ENCODE measurements around the gene KLF9.
"Not testable (repeated sequence)": the region's sequence is repeated elsewhere in the genome, so short reads cannot be mapped to it uniquely, and the experiment has no call there.

KLF9 gene

DNA sequence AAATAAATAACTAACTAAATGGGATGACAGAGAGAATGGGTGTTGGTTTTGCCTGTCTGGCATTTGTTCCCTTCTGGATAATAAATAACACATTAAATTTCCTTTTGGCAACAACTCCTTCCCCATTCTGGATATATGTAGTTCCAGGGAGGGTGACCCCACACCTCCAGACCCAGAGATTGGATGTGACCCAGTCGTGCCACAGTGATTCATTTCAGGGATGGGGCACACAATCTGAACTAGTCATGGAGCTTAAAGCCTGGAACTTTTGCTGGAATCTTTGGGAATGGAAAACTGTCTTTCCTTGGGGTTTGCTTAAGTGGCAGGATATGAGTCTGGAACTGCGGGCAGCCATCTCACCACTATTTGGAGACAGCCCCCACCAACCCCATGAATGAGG lies 11.3 kb downstream of the KLF9 start:
- no peak for DNase-seq

- DNase-seq: no peak
Observed at GRCh38 chr9:70402213-70402612, 12.2 kb downstream of the KLF9 start.

- DNase-seq: not testable (repeated sequence)
Observed at GRCh38 chr9:70401241-70401640, 13.2 kb downstream of the KLF9 start.

- DNase-seq: no peak
Observed at GRCh38 chr9:70400107-70400892, 14.2 kb downstream of the KLF9 start.

DNA sequence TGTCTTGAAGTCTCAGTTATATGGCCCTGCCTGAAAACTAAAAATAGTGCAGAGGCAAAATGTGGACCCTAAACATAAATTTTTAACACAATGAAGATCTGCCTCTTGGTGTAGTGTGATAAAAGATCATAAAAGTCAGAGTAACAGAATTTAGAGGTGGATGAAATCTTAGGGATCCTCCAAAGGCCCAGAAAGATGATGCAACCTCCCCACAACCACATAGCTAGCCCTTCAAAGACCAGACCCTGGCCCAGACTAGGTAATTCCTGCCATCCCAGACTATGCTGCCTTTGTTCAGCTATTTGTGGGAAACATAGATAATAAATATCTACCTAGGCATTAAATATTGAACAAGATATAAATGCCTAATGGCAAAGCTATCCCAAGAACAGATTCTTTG lies 15.3 kb downstream of the KLF9 start:
- no peak for DNase-seq

GRCh38 chr9:70398145-70398556 lies 16.3 kb downstream of the KLF9 start:
- DNase-seq: no peak

GRCh38 chr9:70395652-70396051 lies 18.8 kb downstream of the KLF9 start:
- no peak for DNase-seq

DNA sequence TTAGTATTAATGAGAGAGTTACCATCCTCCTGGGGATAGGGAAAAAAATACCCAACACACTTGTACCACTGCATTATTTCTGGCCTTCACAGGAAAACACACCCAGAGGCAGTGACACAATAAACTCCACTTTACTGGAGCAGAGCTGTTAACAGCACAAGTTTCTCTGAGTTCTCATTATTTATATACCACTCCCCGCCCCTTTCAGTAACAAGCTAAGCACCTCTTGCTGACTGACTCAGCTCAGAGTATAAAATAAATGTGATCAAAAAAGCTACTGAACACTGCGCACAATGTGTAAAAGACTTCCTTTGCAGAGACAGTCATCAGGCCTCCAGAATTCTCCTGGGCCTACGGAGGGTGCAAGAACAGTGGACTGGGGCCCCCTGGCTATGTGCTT lies 21.6 kb downstream of the KLF9 start:
- DNase-seq: no peak

DNA sequence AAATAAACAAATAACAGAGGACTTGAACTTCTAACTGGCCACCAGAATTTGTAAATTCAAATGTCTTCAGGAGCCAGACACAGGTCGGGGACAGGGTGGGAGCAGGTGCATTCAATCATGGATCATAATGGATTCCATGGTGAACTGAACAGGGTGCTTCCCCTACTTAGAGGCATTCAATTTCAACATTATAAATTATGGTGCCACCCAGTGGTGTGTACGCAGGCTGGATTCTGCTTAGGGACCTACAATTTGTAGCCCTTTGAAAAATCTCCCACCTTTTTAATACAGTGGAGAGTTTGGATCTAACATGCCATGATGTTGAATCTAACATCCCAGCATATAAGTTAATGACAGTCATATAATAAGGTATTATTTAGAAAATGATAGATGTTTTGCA lies 22.3 kb downstream of the KLF9 start:
- DNase-seq: no peak

DNA sequence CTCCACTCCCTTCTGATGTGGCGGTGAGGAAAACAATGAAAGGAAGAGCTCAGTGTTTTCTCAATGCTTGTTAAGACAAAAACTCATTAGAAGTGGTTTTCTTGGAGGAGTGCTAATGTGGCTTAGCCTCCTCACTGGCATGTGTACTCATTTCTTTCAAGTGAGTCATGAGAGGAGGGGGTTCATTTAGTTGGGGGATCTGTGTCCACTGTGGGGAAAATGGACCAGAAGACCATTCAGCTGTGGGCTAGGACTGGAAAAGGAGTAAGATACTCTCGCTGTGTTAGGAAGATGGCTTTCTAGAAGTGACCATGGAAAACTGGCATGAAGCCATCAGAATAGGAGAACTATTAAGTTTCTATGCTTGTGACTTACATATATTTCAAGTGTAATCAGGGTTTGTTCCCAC lies 23.5 kb downstream of the KLF9 start:
- no peak for DNase-seq

DNA sequence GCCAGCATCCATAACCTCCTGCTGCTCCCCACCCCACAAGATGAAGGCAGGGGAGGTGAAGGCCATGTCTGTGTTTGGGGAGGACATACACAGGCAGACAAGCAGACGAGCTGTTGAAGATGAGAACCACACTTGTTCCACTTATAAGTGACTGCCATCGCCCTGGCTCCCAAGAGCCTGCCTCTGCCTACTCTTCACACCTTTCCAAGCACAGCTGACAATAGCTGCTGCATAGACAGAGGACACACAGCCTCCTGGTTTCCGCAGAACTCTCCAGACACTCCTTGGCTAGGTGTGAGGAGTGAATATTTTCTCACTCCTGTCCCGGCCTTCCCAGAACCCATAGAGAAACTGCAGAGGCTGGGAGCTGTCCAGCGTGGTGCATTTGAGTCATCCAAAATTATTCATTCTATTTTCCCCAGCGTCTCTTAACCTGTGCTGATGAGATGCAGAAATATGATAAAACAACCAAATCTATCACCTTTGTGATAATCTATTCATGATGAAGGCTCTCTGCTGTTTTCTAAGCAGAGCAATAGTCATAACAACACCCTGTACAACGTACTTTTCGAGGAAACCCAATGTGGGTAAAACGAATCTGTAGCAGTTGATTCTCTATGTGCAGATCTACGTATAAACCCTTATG lies 24.7 kb downstream of the KLF9 start:
- DNase-seq: no peak

GRCh38 chr9:70389188-70389587 lies 25.3 kb downstream of the KLF9 start:
- no peak for DNase-seq

DNA sequence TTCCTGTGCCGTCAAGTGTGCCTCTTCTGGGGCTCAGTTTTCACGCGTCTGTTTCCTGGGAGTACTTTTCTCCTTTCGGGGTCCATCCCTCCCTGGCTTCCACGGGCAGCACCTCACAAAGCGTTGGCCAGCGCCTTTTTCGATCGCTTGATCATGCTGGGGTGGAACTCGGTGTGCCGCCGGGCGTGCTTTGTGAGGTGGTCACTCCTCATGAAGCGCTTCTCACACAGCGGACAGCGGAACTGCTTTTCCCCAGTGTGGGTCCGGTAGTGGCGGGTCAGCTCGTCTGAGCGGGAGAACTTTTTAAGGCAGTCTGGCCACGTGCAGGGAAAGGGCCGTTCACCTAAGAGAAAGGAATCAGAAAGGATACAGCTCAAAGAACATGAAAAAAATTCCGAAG lies 26.8 kb downstream of the KLF9 start:
- no peak for DNase-seq

DNA sequence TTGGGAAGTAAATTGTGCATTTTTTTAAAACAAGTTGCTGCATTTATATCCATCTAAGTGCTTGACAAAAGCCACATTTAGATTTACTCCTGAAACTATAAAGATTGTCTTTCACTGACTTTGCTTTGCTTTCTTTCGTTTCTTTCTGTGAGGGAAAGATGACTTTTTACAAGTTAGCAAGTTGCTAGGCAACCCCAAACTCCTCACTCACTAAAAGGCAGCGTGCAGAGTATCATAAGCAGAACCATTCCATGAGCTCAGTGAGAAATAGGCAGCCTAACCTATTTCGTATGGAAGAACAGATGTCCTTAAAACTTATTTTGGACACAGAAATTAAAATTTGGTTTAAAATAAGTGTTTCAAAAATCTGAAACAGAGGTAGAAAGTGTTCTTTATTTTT lies 29.0 kb downstream of the KLF9 start:
- no peak for DNase-seq

DNA sequence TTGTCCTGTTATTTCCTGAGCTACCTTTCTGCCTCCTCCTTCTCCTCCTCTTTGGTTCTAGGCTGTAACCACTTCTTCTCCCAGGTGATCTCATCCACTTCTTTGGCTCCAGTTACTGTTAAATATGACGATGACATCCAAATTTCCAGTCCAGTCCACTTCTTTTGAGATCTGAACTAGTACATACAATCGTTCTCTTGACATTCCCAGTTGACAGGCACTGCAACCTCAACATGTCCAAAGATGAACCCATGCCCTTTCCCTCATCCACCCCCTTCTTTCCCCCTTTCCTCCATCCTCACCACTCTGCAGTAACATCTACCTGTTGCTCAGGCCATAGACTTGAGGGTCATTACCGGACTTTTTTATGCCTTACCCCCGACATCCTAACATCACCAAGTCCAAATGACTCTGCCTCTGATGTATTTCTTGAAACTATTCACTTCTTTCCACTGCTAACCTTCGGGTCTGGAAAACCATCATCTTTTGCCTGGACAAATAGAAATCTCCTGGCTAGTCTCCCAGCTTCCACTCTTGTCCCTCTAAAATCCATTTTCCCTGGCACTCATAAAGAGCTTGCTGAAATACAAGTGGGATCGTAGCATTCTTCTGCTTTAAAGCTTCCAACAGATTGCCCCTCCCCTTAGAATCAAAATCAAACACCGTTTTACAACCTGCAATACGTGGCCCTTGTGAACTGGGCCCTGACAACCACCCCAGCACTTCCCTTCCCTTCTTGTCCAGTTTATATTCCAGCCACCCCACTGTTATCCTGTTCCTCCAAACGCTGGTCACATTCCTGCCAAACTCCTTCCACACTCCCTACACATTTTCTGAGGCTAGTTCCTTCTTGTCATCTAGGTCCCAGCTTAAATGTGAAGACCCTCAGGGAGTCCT lies 31.5 kb downstream of the KLF9 start:
- DNase-seq: no peak

DNA sequence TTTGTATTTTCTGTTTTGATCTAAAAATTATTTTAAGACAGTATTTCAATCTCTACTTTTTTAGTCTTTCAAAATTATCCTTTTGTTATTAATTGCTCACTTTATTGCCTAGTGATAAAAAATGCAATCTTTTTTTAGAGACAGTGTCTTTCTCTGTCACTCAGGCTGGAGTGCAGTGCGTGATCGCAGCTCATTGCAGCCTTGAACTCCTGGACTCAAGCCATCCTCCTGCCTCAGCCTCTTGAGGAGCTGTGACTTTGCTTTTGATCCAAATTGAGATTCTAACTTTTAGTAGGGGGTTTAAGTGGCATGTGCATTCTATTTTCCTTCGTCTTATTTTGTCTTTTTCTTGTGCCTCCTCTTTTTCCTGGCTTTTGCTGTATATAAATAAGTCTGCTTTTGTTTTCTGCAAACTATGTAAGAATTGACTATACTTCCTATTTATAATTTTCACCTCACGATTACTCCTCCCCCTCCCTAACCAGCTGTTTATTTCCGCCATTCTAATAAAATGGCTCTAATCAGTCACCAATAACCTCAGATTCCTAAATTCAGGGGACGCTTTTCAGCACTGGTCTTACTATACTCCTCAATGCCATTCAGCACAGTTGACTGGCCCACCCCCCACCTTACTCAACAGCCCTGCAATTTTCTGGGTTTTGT lies 32.3 kb downstream of the KLF9 start:
- DNase-seq: no peak

GRCh38 chr9:70374962-70375618 lies 39.4 kb downstream of the KLF9 start:
- DNase-seq: no peak

- DNase-seq: no peak
Observed at GRCh38 chr9:70367305-70367930, 47.0 kb downstream of the KLF9 start.

DNA sequence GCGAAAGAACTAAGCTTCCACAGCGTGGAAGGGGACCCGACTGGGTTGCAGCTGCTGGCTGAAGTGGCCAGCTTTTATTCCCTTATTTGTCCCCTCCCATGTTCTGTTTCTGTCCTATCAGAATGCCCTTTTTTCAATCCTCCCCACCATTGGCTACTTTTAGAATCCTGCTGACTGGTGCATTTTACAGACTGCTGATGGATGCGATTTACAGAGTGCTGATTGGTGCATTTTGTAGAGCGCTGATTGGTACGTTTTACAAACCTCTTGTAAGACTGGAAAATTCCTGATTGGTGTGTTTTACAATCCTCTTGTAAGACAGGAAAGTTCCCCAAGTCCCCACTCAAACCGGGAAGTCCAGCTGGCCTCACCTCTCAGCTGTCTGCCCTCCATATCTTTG lies 50.7 kb downstream of the KLF9 start:
- DNase-seq: no peak

- no peak for DNase-seq
Observed at GRCh38 chr9:70362952-70363351, 51.5 kb downstream of the KLF9 start.

DNA sequence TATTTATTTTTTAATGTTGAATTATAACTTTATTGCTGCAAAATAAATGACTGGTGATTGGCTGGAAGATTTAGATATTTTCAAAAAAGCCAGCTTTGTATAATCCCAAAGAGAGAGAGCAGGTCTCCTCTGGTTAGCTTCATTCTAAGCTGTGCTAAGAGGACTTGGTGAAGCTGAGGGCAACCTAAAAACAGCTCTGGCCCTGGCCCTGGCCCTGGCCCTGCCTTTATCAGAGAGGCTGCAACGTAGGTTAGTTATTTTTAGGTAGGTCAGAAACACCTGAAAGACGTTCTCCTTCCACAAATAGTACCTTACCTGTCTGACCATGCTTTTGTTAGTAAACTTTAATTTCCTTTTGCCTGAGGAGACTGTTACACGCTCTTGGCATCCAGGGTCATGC lies 58.7 kb downstream of the KLF9 start:
- DNase-seq: no peak

DNA sequence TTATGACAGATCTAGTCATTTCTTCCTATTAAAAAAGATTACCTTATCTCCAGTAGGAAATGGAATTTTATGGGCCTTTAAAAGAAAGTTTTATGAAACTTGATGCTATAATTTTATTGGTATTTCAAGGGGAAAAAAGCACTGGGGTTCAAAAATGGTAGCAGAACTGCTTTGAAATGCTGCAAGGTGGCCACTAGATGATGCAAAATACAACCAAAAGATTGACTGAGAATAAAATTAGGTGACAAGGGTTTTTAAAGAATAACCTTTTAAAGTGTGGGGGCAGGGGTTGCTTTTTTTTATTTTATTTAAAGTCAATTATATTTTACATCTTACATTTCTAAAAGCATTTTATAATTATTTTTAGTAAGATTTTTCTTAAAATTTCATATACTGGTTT lies 61.7 kb downstream of the KLF9 start:
- DNase-seq: no peak
